ENCODE measurements around the gene KDM3B.
A peak's percentile ranks its signal among the peaks of the same experiment; 100 is the strongest.

Gene KDM3B

GRCh38 chr5:138454121-138454520 lies 101.6 kb downstream of the KDM3B start:
- no peak for FAIRE-seq

DNA sequence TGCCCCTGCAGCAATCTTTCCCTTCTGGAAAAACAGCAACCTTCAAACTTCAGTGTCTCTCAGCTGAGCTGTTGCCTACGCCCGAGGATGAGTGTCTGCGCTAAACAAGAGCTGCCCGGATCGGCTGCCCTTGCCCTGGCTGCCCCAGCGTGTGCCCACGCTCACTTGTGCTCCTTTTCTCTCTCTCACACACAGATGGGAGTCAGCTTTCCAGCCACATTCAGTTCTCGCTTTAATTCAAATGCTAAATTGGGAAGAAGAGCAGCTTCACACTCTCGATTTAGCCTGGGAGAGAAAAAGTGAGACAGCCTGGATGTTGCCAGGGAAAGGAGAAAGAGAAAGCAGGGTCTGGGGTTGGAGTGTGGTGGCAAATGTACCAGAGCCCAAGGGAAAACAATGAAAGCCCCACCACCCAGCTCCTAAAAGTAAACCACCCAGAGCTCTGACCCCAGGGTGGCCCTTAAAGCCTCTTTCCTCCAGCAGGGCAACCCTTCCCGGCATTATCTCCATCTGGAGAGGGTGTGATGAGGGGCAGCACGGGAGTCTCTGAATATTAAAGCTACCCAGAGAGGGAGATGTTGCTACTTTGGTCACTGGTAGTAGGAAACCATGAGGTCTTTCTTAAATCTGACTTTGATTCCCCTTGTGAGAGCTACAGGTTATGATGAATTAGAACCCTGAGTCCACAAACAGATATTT lies 102.9 kb downstream of the KDM3B start:
- FAIRE-seq, result no peak

GRCh38 chr5:138457531-138458275 lies 105.2 kb downstream of the KDM3B start:
- no peak for FAIRE-seq

GRCh38 chr5:138458384-138458783 lies 105.9 kb downstream of the KDM3B start:
- FAIRE-seq, result no peak

DNA sequence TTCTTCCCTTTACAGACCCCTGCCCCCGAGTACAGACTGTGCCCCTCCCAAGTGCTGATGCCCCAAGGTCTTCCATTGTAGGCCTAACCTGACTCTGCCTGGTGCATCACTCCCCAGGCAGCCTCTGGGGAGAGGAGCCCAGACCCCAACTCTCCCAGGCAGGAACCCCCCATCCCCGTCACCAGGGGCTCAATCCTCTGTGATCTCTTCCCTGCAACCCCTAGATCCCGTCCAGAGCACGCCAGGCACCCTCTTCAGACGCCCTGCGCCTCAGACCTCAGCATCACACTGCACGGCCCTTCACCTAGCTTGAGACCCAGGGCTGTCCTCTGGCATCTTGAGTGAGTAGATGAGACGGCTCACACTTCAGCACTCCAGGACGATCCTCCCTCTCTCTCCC lies 106.4 kb downstream of the KDM3B start:
- FAIRE-seq, result no peak

- no peak for FAIRE-seq
These were observed 106.9 kb downstream of the KDM3B start for GRCh38 chr5:138459311-138459933.

- FAIRE-seq, result no peak
These were observed 107.7 kb downstream of the KDM3B start for GRCh38 chr5:138460032-138460693.

GRCh38 chr5:138461343-138462125 lies 109.0 kb downstream of the KDM3B start:
- FAIRE-seq, result no peak

- FAIRE-seq, result no peak
These were observed 111.0 kb downstream of the KDM3B start for GRCh38 chr5:138463419-138464007.

DNA sequence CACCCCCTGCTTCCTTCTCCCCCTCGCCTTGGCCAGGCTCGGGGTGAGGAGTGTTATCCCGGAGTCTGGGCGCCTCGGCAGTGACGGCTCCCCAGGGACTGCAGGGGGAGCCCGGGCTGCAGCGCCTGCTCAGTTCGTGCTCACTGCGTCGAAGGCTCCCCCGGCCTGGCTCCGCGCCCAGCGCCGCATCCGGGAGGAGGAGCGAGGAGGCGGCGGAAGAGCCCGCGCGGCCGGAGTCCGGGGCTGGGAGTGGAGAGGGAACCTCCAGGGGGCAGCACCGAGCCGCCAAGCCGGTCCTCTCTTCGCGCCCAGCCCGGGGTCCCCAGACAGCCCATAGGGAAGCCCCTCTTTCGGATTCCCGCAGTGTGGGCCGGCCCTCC lies 111.5 kb downstream of the KDM3B start:
- FAIRE-seq, result peak; percentile 21

- FAIRE-seq, result peak; percentile 88
These were observed 112.1 kb downstream of the KDM3B start for GRCh38 chr5:138464388-138465260.

GRCh38 chr5:138465261-138466124 lies 113.0 kb downstream of the KDM3B start, which contains the start of gene EGR1:
Gene EGR1 (plus strand): TSS chr5:138465479. CDS start chr5:138465762, 283 bp downstream.
- FAIRE-seq, result no peak

DNA sequence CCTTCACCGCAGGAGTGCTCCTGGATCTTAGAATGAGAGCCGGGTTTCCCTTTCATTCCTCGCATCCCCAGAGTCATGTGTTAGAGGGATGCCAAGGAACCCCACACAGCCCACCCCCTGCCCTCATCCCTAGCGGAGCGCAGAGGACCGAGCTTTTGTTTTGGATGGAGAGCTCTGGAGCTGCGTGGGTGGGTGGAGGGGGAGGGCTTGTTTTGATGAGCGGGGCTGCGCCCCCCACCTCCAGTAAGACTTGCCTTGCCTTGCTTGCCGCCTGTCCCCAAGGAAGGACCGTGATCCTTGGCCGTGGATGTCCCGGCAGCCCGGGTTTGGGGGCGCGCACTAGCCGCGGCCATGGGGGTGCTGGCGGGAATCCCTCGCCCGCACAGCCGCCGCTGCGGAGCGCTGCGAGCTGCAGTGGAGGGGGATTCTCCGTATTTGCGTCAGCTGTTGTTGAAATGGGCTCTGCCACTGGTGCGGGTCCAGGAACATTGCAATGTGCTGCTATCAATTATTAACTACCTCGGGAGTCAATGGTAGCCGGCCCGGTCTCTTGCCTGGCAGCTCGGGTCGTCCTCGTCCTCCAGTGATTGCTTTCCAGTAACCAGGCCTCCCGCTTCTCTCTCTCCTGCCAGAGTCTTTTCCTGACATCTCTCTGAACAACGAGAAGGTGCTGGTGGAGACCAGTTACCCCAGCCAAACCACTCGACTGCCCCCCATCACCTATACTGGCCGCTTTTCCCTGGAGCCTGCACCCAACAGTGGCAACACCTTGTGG lies 113.8 kb downstream of the KDM3B start:
- FAIRE-seq, result no peak

DNA sequence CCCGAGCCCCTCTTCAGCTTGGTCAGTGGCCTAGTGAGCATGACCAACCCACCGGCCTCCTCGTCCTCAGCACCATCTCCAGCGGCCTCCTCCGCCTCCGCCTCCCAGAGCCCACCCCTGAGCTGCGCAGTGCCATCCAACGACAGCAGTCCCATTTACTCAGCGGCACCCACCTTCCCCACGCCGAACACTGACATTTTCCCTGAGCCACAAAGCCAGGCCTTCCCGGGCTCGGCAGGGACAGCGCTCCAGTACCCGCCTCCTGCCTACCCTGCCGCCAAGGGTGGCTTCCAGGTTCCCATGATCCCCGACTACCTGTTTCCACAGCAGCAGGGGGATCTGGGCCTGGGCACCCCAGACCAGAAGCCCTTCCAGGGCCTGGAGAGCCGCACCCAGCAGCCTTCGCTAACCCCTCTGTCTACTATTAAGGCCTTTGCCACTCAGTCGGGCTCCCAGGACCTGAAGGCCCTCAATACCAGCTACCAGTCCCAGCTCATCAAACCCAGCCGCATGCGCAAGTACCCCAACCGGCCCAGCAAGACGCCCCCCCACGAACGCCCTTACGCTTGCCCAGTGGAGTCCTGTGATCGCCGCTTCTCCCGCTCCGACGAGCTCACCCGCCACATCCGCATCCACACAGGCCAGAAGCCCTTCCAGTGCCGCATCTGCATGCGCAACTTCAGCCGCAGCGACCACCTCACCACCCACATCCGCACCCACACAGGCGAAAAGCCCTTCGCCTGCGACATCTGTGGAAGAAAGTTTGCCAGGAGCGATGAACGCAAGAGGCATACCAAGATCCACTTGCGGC lies 114.6 kb downstream of the KDM3B start:
- FAIRE-seq, result no peak

DNA sequence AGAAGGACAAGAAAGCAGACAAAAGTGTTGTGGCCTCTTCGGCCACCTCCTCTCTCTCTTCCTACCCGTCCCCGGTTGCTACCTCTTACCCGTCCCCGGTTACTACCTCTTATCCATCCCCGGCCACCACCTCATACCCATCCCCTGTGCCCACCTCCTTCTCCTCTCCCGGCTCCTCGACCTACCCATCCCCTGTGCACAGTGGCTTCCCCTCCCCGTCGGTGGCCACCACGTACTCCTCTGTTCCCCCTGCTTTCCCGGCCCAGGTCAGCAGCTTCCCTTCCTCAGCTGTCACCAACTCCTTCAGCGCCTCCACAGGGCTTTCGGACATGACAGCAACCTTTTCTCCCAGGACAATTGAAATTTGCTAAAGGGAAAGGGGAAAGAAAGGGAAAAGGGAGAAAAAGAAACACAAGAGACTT lies 115.2 kb downstream of the KDM3B start:
- FAIRE-seq, result no peak

- FAIRE-seq, result no peak
These were observed 115.9 kb downstream of the KDM3B start for GRCh38 chr5:138468133-138468965.

DNA sequence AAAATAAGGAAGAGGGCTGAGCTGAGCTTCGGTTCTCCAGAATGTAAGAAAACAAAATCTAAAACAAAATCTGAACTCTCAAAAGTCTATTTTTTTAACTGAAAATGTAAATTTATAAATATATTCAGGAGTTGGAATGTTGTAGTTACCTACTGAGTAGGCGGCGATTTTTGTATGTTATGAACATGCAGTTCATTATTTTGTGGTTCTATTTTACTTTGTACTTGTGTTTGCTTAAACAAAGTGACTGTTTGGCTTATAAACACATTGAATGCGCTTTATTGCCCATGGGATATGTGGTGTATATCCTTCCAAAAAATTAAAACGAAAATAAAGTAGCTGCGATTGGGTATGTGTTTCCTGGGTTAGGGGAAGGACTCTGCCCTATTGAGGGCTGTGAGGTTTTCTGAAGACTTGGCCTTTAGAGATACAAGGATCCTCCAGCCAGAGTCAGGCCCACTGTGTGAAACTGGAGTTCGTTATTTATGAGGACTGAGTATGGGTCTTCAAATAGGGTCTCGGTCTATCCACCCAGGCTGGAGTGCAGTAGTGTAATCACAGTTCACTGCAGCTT lies 116.6 kb downstream of the KDM3B start:
- no peak for FAIRE-seq
